Stomach (tissue), 9 donors: ENCODE measurements around the gene ADAM15. TPM values are rescaled to one million over a fixed set of nuclear protein-coding genes. Genes with fewer than 3 reads are reported as not detected.

Source experiments
- DNase-seq, 2 donors: peaks; one replicate each; pipeline versions ENCODE4 v3.0.0 to v3.0.0-alpha.2; 2013 to 2019
- H3K27ac ChIP-seq, 5 donors: fragments of 200-600 bp in 4 of 5; sonication (generic) in 4 of 5; one replicate each; pipeline ENCODE4 v1.5.1; 2013 to 2019; ENCODE audit warnings: mild to moderate bottlenecking in 1 of 5, moderate library complexity in 1 of 5
- H3K27me3 ChIP-seq, 3 donors: fragments of 200-600 bp; sonication (generic); one replicate each; pipeline ENCODE4 v1.5.1; 2017 to 2019; ENCODE audit warnings: mixed run types in 1 of 3
- H3K36me3 ChIP-seq, 4 donors: fragments of 200-600 bp; sonication (generic); 1 replicate in 3 of 4; 2 replicates in 1 of 4; pipeline ENCODE4 v1.5.1; 2016 to 2019
- H3K4me1 ChIP-seq, 4 donors: fragments of 200-600 bp; sonication (generic); one replicate each; pipeline ENCODE4 v1.5.1; 2016 to 2019
- H3K4me3 ChIP-seq, 4 donors: fragments of 200-600 bp; sonication (generic) in 3 of 4; one replicate each; pipeline ENCODE4 v1.5.1; 2016 to 2019; ENCODE audit warnings: mild to moderate bottlenecking in 1 of 4
- H3K9me3 ChIP-seq, 4 donors: fragments of 200-600 bp; sonication (generic); one replicate each; pipeline ENCODE4 v1.5.1; 2016 to 2019
- CTCF ChIP-seq, 7 experiments: fragments of 450-650 bp in 4 of 7; fragments of 200-600 bp in 3 of 7; sonication (generic) in 3 of 7; IDR thresholded peaks; one replicate each; pipeline ENCODE4 v1.5.1; 2016 to 2019; ENCODE audit warnings: antibody characterized with exemption in 7 of 7, control low read depth in 2 of 7, mild to moderate bottlenecking in 1 of 7
- EP300 ChIP-seq: sonication (generic); formaldehyde crosslinking; IDR thresholded peaks from one replicate; pipeline ENCODE4 v1.6.1; 2017; ENCODE audit warnings: antibody characterized with exemption
- POLR2A ChIP-seq, 4 donors: fragments of 450-650 bp; IDR thresholded peaks; one replicate each; pipeline ENCODE4 v1.6.1; 2016; ENCODE audit warnings: antibody characterized with exemption in 4 of 4, control low read depth in 2 of 4, mild to moderate bottlenecking in 1 of 4, moderate library complexity in 1 of 4
- POLR2AphosphoS5 ChIP-seq, 3 donors: sonication (generic); formaldehyde crosslinking; IDR thresholded peaks; one replicate each; pipeline ENCODE4 v1.6.1; 2016; ENCODE audit warnings: antibody characterized with exemption in 3 of 3
- WGBS, 5 donors: extraction: QIAGEN DNeasy Blood & Tissue Kit in 3 of 5; methylation state at CpG; one replicate each; pipeline versions ENCODE4 v1.1.5 to v1.1.7; 2013 to 2018; 5-methylcytosine and 5-hydroxymethylcytosine counted together
- intact Hi-C: fragments of 100-400 bp; cut with DNase I; formaldehyde crosslinking; loops from one replicate; pipeline ENCODE4 v1.15.1; 2023; ENCODE audit warnings: low total_unique reads
- polyA plus RNA-seq, 3 donors: library from polyadenylated mRNA; stranded (reverse); fragments of 200-250 nt; gene quantifications; one replicate each; pipeline ENCODE4 v1.2.3, GENCODE V29; 2013
- total RNA-seq, 5 donors: library from RNA; depleted of rRNA; stranded (reverse); fragments of >200 nt; gene quantifications; one replicate each; pipeline versions ENCODE4 v1.1.0 to v1.2.3, GENCODE V29; 2014 to 2016
- donor health status: healthy with polysubstance abuse.
- donor health status: Bipolar disorder and iron deficiency.
- donor health status: healthy.

ADAM15 gene
- total and polyA plus RNA-seq, 8 donors, result 56.2 to 335 (median 154) TPM

GRCh38 chr1:155070158-155070621 lies 19.1 kb downstream of the ADAM15 start:
- Histone ChIP-seq H3K4me1 (peaks cover 16 to 25% (median 22%) of the 10 kb centered on the region in 4 donors), H3K36me3 (peaks cover 0 to 27% (median 22%) of the 10 kb centered on the region in 4 donors), H3K4me3 (peak overlapping the region; percentile 36 to 52 (median 40)), H3K9me3 (no peaks in the 10 kb centered on the region), H3K27ac (peak overlapping the region in 1 of 5 donors; percentile 78), H3K27me3 (no peaks in the 10 kb centered on the region)
- DNase-seq, result peak in 1 of 2 donors; percentile 70
- WGBS, 5 donors, result 22 to 35% (median 34%) methylated on average over 18 to 28 of the region's 28 CpGs
- TF ChIP-seq EP300 (no peak), POLR2A (IDR thresholded peaks at IDR 0.05) (no peak), CTCF (IDR thresholded peaks at IDR 0.05) (no peak), POLR2AphosphoS5 (IDR thresholded peaks at IDR 0.05) (no peak)
- intact Hi-C loops, result no loop called here

- Histone ChIP-seq H3K4me3 (peak overlapping the region; percentile 36 to 52 (median 40)), H3K4me1 (peaks cover 16 to 25% (median 21%) of the 10 kb centered on the region in 4 donors), H3K9me3 (no peaks in the 10 kb centered on the region), H3K36me3 (peaks cover 0 to 27% (median 22%) of the 10 kb centered on the region in 4 donors), H3K27me3 (no peaks in the 10 kb centered on the region), H3K27ac (peak overlapping the region; percentile 38 to 78 (median 53))
- WGBS, 5 donors, result 1 to 4% (median 3%) methylated on average over 20 to 61 of the region's 61 CpGs
- TF ChIP-seq POLR2AphosphoS5 (IDR thresholded peaks at IDR 0.05) (peak in 2 of 3 donors; percentile 30 to 35), POLR2A (IDR thresholded peaks at IDR 0.05) (no peak), CTCF (IDR thresholded peaks at IDR 0.05) (peak in 4 of 7 experiments; percentile 30 to 56 (median 46))
- DNase-seq, result peak; percentile 83 to 95
- intact Hi-C loops, result no loop called here
Observed at GRCh38 chr1:155070721-155071569, 19.8 kb downstream of the ADAM15 start.

GRCh38 chr1:155071701-155072100 lies 20.6 kb downstream of the ADAM15 start:
- Histone ChIP-seq H3K36me3 (peaks cover 0 to 25% (median 19%) of the 10 kb centered on the region in 4 donors), H3K4me3 (no peak overlapping the region), H3K27me3 (no peaks in the 10 kb centered on the region), H3K27ac (peak overlapping the region in 3 of 5 donors; percentile 38 to 78 (median 53)), H3K4me1 (peaks cover 16 to 25% (median 21%) of the 10 kb centered on the region in 4 donors), H3K9me3 (no peaks in the 10 kb centered on the region)
- intact Hi-C loops, result no loop called here
- DNase-seq, result peak in 1 of 2 donors; percentile 75
- TF ChIP-seq CTCF (IDR thresholded peaks at IDR 0.05) (no peak), EP300 (no peak), POLR2A (IDR thresholded peaks at IDR 0.05) (no peak), POLR2AphosphoS5 (IDR thresholded peaks at IDR 0.05) (no peak)
- 50 to 66% (median 57%) methylated on average over 14 of the region's 14 CpGs for WGBS, 5 donors

- DNase-seq, result no peak
- Histone ChIP-seq H3K36me3 (peaks cover 0 to 16% (median 14%) of the 10 kb centered on the region in 4 donors), H3K4me3 (no peak overlapping the region), H3K9me3 (no peaks in the 10 kb centered on the region), H3K4me1 (peaks cover 16 to 25% (median 21%) of the 10 kb centered on the region in 4 donors), H3K27ac (no peak overlapping the region), H3K27me3 (no peaks in the 10 kb centered on the region)
- TF ChIP-seq POLR2AphosphoS5 (IDR thresholded peaks at IDR 0.05) (no peak), EP300 (no peak), POLR2A (IDR thresholded peaks at IDR 0.05) (no peak), CTCF (IDR thresholded peaks at IDR 0.05) (no peak)
- 57 to 63% (median 59%) methylated on average over 6 to 7 of the region's 7 CpGs for WGBS, 5 donors
- intact Hi-C loops, result no loop called here
Observed at GRCh38 chr1:155072531-155073289, 21.6 kb downstream of the ADAM15 start.
